Measurements from ENCODE around the gene GPR62.

GPR62 gene

GRCh38 chr3:51940648-51941462, 14.3 kb upstream of the GPR62 start:
- no peak for DNase-seq

- no peak for DNase-seq
Measured at GRCh38 chr3:51941463-51941797, 13.8 kb upstream of the GPR62 start.

- peak; percentile 100 for DNase-seq
Measured at GRCh38 chr3:51941798-51942602, 13.2 kb upstream of the GPR62 start, which contains the start of the genes PARP3 and RRP9. Gene PARP3 (plus strand): TSS chr3:51942363. CDS start chr3:51943356, 993 bp downstream. Gene RRP9 (minus strand): TSS chr3:51941904. CDS start chr3:51941867, 37 bp downstream.

- DNase-seq, result peak; percentile 33
Measured at GRCh38 chr3:51942603-51943450, 12.4 kb upstream of the GPR62 start.

GRCh38 chr3:51943451-51944391, 11.5 kb upstream of the GPR62 start:
- no peak for DNase-seq

GRCh38 chr3:51944451-51945021, 10.6 kb upstream of the GPR62 start:
- no peak for DNase-seq

GRCh38 chr3:51945031-51945840, 9.9 kb upstream of the GPR62 start:
- no peak for DNase-seq

- DNase-seq, result no peak
Measured at GRCh38 chr3:51945926-51946705, 9.1 kb upstream of the GPR62 start.

- no peak for DNase-seq
Measured at GRCh38 chr3:51946796-51947195, 8.4 kb upstream of the GPR62 start.

GRCh38 chr3:51947215-51947900, 7.8 kb upstream of the GPR62 start:
- no peak for DNase-seq

GRCh38 chr3:51948016-51948580, 7.1 kb upstream of the GPR62 start:
- no peak for DNase-seq

- no peak for DNase-seq
Measured at GRCh38 chr3:51949121-51949520, 6.1 kb upstream of the GPR62 start.

GRCh38 chr3:51950899-51951298, 4.3 kb upstream of the GPR62 start:
- DNase-seq, result no peak

GRCh38 chr3:51953445-51953844, 1.7 kb upstream of the GPR62 start:
- DNase-seq, result no peak

- no peak for DNase-seq
Measured at GRCh38 chr3:51954105-51954504, 1.1 kb upstream of the GPR62 start.

GRCh38 chr3:51954713-51955112, 468 bp upstream of the GPR62 start:
- no peak for DNase-seq

GRCh38 chr3:51955893-51956770, 951 bp downstream of the GPR62 start:
- peak; percentile 84 for DNase-seq
